ENCODE data around the gene SMC5.

SMC5 gene

GRCh38 chr9:70362952-70363351, 104.2 kb downstream of the SMC5 start:
- no peak overlapping the region for H3K4me3 ChIP-seq (ENCODE audit: control insufficient read depth, low read depth, low read length)
- TF ChIP-seq CTCF (IDR thresholded peaks at IDR 0.05; ENCODE audit: control insufficient read depth, insufficient read depth, low read depth, low read length, missing control alignments): no peak
- DNase-seq (ENCODE audit: low read depth): no peak

GRCh38 chr9:70363760-70364159, 105.0 kb downstream of the SMC5 start:
- H3K4me3 ChIP-seq (ENCODE audit: control insufficient read depth, low read depth, low read length): no peak overlapping the region

GRCh38 chr9:70367305-70367930, 108.6 kb downstream of the SMC5 start:
- DNase-seq (ENCODE audit: low read depth): no peak
- H3K4me3 ChIP-seq (ENCODE audit: control insufficient read depth, low read depth, low read length): no peak overlapping the region

More at GRCh38 chr9:70363760-70364159, 105.0 kb downstream of the SMC5 start:
- DNase-seq (ENCODE audit: low read depth): no peak
- TF ChIP-seq CTCF (IDR thresholded peaks at IDR 0.05; ENCODE audit: control insufficient read depth, insufficient read depth, low read depth, low read length, missing control alignments): no peak

GRCh38 chr9:70374962-70375618, 116.3 kb downstream of the SMC5 start:
- no peak for DNase-seq (ENCODE audit: low read depth)
- no peak overlapping the region for H3K4me3 ChIP-seq (ENCODE audit: control insufficient read depth, low read depth, low read length)
- no peak for TF ChIP-seq CTCF (IDR thresholded peaks at IDR 0.05; ENCODE audit: control insufficient read depth, insufficient read depth, low read depth, low read length, missing control alignments)

More at GRCh38 chr9:70367305-70367930, 108.6 kb downstream of the SMC5 start:
- TF ChIP-seq CTCF (IDR thresholded peaks at IDR 0.05; ENCODE audit: control insufficient read depth, insufficient read depth, low read depth, low read length, missing control alignments): no peak

GRCh38 chr9:70382046-70382708, 123.4 kb downstream of the SMC5 start:
- no peak overlapping the region for H3K4me3 ChIP-seq (ENCODE audit: control insufficient read depth, low read depth, low read length)
- no peak for TF ChIP-seq CTCF (IDR thresholded peaks at IDR 0.05; ENCODE audit: control insufficient read depth, insufficient read depth, low read depth, low read length, missing control alignments)
- DNase-seq (ENCODE audit: low read depth): no peak

GRCh38 chr9:70382709-70383605, 124.2 kb downstream of the SMC5 start:
- TF ChIP-seq CTCF (IDR thresholded peaks at IDR 0.05; ENCODE audit: control insufficient read depth, insufficient read depth, low read depth, low read length, missing control alignments): no peak
- no peak overlapping the region for H3K4me3 ChIP-seq (ENCODE audit: control insufficient read depth, low read depth, low read length)
- no peak for DNase-seq (ENCODE audit: low read depth)

Data from AG09309 (cell line).